ENCODE data around the gene CNKSR3. TPM values are rescaled to one million over a fixed set of nuclear protein-coding genes. Genes with fewer than 3 reads are reported as not detected.

The CNKSR3 gene
- total and polyA plus RNA-seq, 12 donors, result 4.2 to 42.2 (median 24.1) TPM

- peaks cover 8 to 58% (median 35%) of the 10 kb centered on the region in 9 donors for H3K4me1 ChIP-seq
- 15 to 16% methylated on average over 3 of the region's 3 CpGs for WGBS, 2 donors
- DNase-seq, result peak in 1 of 2 donors; percentile 34
- peak overlapping the region in 7 of 10 donors; percentile 8 to 68 (median 33) for H3K27ac ChIP-seq
- ATAC-seq, result peak; percentile 31 to 83 (median 79)
- peaks cover 0 to 5% (median 0%) of the 10 kb centered on the region in 11 donors for H3K9me3 ChIP-seq
- no peak overlapping the region for H3K4me3 ChIP-seq
- intact Hi-C loops (cut with DNase I), result loop anchor here in 5 of 10 donors (5.0 to 10.0 kb wide), 5 partner anchors 64 to 82 kb away; partner anchors contain the start of gene CNKSR3 (in 2 of the 5)
- TF ChIP-seq, protein P1, sequence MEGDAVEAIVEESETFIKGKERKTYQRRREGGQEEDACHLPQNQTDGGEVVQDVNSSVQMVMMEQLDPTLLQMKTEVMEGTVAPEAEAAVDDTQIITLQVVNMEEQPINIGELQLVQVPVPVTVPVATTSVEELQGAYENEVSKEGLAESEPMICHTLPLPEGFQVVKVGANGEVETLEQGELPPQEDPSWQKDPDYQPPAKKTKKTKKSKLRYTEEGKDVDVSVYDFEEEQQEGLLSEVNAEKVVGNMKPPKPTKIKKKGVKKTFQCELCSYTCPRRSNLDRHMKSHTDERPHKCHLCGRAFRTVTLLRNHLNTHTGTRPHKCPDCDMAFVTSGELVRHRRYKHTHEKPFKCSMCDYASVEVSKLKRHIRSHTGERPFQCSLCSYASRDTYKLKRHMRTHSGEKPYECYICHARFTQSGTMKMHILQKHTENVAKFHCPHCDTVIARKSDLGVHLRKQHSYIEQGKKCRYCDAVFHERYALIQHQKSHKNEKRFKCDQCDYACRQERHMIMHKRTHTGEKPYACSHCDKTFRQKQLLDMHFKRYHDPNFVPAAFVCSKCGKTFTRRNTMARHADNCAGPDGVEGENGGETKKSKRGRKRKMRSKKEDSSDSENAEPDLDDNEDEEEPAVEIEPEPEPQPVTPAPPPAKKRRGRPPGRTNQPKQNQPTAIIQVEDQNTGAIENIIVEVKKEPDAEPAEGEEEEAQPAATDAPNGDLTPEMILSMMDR (IDR thresholded peaks at IDR 0.05), result no peak
- H3K36me3 ChIP-seq, result peaks cover 0 to 29% (median 0%) of the 10 kb centered on the region in 9 donors
- no peaks in the 10 kb centered on the region for H3K27me3 ChIP-seq
These were observed 77.7 kb downstream of the CNKSR3 start for GRCh38 chr6:154432533-154433476.

- Histone ChIP-seq H3K27ac (no peak overlapping the region), H3K36me3 (peaks cover 0 to 52% (median 0%) of the 10 kb centered on the region in 9 donors)
These were observed 80.0 kb downstream of the CNKSR3 start for GRCh38 chr6:154430481-154430919.

GRCh38 chr6:154429711-154430110, 80.8 kb downstream of the CNKSR3 start:
- Histone ChIP-seq H3K27ac (no peak overlapping the region), H3K36me3 (peaks cover 0 to 59% (median 0%) of the 10 kb centered on the region in 9 donors), H3K4me1 (peaks cover 8 to 56% (median 36%) of the 10 kb centered on the region in 9 donors), H3K4me3 (no peak overlapping the region), H3K9me3 (peaks cover 0 to 5% (median 0%) of the 10 kb centered on the region in 11 donors), H3K27me3 (no peaks in the 10 kb centered on the region)
- intact Hi-C loops (cut with DNase I), result loop anchor here in 5 of 10 donors (5.0 to 10.0 kb wide), 5 partner anchors 68 to 85 kb away; partner anchors contain the start of gene CNKSR3 (in 2 of the 5)
- DNase-seq (no peak), ATAC-seq (no peak)
- TF ChIP-seq, protein P1 (IDR thresholded peaks at IDR 0.05), result no peak
- 88 to 93% methylated on average over 5 of the region's 5 CpGs for WGBS, 2 donors

More at GRCh38 chr6:154430481-154430919, 80.0 kb downstream of the CNKSR3 start:
- Histone ChIP-seq H3K9me3 (peaks cover 0 to 5% (median 0%) of the 10 kb centered on the region in 11 donors), H3K4me3 (no peak overlapping the region), H3K4me1 (peaks cover 8 to 64% (median 36%) of the 10 kb centered on the region in 9 donors), H3K27me3 (no peaks in the 10 kb centered on the region)
- intact Hi-C loops (cut with DNase I), result loop anchor here in 5 of 10 donors (5.0 to 10.0 kb wide), 5 partner anchors 67 to 84 kb away; partner anchors contain the start of gene CNKSR3 (in 2 of the 5)
- no peak for ATAC-seq
- DNase-seq, result no peak
- 74 to 87% methylated on average over 1 of the region's 1 CpG for WGBS, 2 donors
- TF ChIP-seq, protein P1 (IDR thresholded peaks at IDR 0.05), result no peak

- H3K4me3 ChIP-seq, result no peak overlapping the region
- DNase-seq (no peak), ATAC-seq (no peak)
- TF ChIP-seq, protein P1 (IDR thresholded peaks at IDR 0.05), result no peak
- WGBS, 2 donors, result 90% methylated on average over 3 of the region's 3 CpGs
- H3K27ac ChIP-seq, result peak overlapping the region in 1 of 10 donors; percentile 4
- H3K36me3 ChIP-seq, result peaks cover 0 to 59% (median 0%) of the 10 kb centered on the region in 9 donors
- no peaks in the 10 kb centered on the region for H3K27me3 ChIP-seq
- peaks cover 4 to 48% (median 28%) of the 10 kb centered on the region in 9 donors for H3K4me1 ChIP-seq
- intact Hi-C loops (cut with DNase I), result no loop called here
- H3K9me3 ChIP-seq, result peaks cover 0 to 5% (median 0%) of the 10 kb centered on the region in 11 donors
These were observed 81.6 kb downstream of the CNKSR3 start for GRCh38 chr6:154428897-154429296.

All from heart right ventricle (tissue), 16 donors.